NCI-H510A (cell line): ENCODE measurements around the gene NRXN3.

Experiments used
- DNase-seq: peaks from one replicate; lab custom pipeline; 2025; lab: John Stamatoyannopoulos, UW

NRXN3 gene

DNA sequence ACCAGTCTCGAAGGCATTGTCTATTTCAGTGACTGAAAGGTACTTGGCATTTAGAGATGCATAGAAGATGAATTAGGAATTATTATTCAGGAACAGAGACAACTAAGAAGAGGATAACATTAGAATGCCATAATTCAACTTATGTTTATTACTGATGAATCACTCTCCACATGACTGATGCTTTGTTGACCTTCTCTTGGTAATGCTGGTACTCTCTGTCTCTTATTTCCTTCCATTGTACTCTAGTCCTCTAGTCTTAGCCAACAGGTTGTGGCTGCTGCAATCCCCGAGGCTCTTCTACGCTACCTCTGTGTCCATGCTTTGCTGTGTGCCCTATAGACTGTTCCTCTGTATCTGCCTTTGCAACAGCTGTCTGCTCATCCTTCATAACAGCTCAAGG, 652.9 kb downstream of the NRXN3 start:
- DNase-seq = no peak

DNA sequence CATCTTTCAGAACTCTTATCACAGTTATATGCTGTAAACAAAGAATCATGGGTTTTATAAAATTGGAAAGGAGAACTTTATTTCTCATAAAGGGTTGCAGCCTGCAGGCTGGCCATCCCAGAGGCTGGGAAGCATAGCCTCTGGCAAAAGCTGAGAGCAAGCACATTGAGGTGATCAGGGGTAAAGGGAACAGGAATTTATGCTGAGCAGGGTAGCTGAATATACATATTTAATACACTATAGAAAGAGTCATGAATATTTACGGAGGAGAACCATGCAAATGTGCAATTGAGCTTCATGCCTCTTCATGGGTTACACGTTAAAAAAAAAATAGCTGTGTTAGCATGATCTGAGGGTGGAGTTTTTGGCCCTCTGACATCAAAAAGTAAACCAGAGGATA, 653.3 kb downstream of the NRXN3 start:
- no peak for DNase-seq

DNA sequence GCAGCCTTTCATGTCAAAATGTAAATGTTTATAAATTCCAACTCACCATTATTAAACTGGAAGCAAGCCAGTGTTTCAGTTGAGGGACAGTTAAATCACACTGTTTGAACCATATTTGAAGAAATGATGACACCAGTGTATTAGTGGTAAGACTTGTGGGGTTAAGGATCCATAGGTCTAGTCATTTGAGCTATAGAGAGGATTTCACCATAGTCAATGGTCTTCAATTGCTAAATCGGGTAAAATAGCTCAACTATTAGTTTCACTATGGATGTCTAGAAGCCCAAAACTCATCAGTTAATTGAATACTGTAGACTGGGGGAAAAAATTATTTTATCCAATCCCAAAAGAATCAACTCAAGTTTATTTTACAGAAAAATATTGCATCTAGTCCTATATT, 659.1 kb downstream of the NRXN3 start:
- DNase-seq = no peak

DNA sequence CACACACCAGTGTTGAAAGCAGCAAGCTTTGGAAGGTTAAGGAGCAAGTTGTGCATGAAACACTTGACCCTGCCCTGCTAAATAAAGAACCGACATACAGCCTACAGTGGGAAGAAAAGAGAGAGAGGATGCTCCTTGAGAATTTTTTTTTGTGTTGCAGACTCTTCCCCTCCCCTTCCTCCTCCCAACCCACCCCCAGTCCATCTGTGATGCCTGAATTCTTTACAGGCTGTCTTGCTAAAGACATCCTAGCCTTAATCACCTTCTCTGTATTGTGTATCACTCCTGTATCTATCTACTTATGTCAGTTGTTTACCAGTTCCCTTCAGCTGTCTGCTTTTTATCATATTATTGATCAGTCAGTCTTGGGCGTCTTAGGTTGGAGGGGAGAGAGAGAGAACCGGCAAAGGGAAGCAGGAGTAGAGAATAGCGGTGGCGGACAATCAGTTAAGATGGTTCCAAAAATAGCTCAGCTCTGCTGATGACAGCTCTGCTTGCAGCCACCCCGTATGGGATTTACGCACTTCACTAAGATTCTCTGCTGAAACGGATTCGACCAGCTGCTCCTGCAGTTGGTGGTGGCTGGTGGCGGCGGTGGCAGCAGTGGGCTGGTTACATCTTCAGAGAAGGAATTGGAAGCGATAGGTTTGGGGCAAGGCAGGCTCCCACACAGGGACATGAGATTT, 664.7 kb downstream of the NRXN3 start:
- DNase-seq = no peak

DNA sequence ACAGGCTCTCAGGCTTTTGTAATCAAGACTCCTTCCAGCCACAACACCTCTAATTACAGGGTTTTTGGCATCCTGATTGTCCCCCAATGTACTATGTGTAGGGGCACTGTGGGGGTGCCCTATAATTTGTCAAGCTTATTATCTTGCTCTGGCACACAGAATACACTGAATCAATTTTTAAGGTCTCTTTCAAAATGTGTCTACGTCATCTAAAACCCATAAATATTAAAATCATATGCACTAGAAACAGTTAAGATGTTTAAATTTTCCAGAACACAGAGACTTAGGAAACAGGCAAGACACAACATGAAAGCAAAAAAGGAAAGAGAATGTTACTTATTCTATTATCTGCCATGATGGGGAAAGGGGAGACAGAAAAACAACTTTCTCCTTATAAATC, 665.7 kb downstream of the NRXN3 start:
- DNase-seq = no peak

DNA sequence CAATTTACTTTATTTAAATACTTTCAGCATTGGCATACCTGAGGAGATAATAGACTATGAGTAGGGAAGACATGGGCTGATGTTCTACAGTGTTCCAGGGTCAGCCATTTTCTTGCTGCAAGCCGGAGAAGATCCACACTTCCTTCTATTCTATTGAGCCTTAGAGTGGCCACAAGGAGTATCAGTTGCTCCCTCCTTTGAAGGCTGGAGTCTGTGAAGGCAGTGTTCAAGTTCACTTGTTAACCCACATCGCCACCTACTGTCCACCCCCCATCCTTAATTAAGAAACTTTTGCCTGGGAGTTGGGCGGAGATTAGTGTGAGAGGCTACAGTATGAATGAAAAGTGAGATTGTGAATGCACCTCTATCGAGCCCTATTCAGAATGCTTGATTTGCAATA, 666.6 kb downstream of the NRXN3 start:
- DNase-seq = peak; percentile 46

DNA sequence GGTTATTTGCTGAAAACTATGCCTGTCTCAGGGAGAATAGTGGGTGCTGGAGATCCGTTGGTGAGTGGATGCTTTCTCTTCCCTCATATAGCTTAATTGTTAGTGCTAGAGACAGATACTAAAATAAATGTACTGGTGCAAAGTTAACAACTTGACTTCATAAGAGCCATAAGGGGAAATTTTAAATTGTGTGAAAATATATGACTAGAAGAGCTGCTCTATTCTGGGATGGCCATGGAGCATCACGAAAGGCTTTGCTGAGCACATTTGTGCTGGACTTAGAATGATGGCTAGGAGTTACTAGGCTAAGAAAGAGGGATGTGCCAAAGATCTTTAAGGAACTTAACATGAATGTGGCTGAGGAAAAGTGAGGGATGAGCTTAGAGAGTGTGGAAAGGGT, 668.8 kb downstream of the NRXN3 start:
- no peak for DNase-seq

DNA sequence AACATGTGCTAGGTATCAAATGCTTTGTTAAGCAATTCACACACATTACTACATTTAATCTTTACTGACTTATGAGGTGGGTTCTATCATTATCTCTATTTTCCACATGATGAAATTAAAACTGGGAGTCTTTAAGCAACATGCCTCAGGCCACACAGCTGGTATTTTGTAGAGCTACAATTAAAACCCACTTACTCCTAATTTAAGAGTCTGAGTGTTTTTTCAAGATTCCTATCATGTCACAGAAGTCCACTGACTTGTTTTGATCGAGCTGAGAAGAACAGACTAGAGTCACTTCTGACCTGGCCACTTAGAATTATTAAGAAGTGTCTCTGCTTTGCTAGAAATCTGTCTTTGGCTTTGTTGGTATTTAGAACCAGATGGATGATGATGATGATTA, 670.7 kb downstream of the NRXN3 start:
- DNase-seq = no peak

DNA sequence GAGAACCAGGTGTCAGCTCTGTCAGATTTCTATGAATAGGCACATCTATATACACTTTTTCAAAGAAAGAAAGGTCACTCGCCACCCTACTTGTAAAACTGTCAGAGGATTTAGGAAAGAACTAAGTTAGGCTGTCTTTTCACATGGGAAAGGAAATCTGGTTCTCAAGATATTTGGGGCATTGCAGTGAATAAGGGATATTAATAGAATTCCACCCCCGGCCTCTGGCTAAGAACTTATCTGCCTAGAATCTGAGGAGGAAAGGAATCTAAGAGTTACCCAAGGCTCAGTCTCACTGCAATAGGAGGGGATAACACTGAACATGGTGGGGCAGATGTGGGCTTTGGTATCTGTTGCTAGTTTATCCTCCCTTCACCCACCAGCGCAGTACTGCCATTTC, 677.6 kb downstream of the NRXN3 start:
- no peak for DNase-seq

DNA sequence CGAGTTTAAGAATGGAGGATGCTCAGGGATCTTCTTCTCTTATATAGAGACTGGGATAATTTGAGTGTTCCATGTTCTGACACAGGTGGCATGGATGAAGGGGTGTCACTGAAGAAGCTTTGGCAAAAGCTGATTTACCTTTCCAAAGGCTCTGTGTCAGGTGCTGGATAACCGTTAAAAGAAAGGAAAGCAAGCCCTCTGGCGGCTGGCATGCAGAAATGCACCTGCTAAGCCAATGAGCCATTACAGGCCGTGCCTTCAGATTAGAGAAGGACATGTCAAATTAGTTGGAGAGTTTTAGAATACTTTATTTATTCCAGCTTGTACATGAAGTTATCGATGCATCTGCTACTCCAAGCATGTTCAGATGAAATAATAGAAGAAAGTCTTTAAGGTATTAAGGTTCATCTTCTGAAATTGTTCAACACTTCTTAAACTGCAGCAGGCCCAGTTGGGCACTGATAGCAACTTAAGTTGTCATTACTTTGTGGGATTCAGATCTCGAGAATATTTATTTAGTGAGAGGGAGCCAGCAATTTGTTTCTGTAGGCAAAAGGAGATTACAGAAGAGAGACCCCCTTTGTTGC, 678.2 kb downstream of the NRXN3 start:
- DNase-seq = no peak

DNA sequence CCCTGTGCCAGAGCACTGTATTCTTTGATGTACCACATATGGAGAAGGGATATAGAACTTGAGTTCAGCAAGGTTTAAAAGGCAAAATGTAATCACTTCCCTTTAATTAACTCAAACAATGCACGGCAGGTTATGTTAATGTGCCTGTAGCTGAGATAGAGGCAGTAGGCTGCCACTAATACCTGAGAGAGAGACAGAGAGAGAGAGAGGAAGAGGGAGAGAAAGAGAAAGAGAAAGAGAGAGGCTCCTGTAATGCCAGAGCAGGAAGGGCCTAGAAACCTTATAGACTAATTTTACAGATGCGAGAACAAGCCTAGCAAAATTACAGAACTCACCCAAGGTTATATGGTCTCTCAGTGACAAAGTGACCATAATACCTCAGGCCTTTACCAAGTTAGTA, 679.8 kb downstream of the NRXN3 start:
- DNase-seq = no peak

DNA sequence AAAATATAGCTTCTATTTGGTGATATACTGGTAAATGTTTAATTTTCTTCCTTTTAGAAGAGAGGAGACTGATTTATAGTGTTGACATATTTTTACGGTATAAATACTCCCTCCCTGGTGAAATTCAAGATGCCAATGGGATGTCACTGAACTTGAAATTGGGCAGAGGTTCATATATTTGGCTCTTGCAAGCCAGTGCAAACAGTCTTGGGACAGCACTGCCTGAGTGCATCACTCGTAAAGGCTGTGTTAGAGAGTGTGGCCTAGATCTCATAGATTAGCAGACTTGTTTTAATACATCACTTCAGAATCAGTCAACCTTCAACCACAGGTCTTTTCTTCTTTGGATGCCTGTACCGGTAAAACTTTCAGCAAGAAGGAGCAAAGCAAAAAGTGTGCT, 681.0 kb downstream of the NRXN3 start:
- DNase-seq = no peak

DNA sequence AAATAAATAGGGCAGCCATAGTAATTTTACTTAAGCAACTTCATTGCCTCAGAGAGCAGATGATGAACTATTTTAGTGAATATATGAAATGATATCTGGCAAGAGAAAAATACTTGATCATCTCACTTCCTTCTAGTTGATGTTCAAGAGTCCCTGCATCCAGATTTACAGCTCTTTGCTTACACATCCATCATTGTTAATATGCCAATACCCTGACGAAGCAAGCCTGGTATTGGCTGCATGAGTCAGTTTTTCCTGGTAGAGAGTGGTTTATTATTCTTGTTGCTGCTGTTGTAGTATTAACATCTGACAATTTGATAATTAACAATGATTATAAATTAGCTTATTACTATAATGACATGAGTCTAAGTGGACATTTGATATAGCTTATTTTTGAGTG, 681.9 kb downstream of the NRXN3 start:
- no peak for DNase-seq

DNA sequence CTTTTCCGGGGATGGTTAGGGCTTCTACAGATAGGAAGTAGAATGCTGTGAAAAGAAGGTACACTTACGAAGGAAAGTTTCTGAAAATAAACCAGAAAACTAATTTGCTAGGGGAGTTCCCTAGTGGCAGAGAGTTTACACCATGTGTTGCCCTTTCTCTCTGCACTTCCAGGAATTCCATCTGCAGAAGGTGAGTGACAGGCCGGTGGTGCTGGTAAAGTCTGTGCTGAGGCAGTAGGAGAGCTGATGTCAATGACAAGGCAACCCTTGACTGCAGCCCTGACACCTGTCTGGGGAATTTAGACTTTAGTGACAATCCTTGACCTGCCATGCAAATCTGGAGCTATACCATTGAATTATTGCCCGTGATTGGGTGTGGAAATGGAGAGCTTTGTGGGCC, 687.8 kb downstream of the NRXN3 start:
- no peak for DNase-seq

DNA sequence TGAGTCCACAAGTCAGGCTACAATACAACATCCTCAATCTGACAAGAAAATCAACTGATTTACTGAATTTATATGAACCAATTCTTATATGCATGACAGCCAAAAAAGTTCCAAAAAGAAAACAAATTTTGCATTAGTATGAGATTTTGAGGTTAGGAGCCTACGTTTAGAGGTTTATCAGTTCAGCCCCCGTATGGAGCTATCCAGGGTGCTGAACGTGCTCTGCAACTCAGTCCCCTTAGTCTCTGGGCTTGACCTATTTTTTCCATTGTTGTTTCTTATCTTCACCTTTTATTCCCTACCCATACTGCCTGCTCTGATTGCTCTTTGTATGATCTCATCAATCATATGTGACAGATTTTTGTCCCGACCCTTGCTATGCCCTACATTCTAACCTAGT, 693.0 kb downstream of the NRXN3 start:
- DNase-seq = no peak

DNA sequence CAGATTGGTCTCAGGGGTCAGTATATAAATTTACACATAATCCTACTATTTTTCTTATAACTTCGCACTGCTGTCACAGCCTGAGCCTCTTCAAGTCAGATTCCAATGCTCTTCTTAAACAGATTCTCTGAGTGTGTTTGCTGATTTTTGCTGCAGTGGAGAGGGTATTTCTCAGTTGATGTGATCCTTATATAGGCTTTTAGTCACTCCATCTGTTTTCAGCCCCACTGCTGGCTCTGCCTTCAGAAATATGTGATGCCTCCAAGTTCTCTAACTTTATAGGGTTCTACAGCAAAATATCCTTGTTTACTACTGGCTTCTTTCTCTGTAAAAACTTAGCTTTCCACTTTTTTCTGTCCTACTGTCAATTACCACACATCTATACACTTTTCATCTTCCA, 702.7 kb downstream of the NRXN3 start:
- DNase-seq = no peak

DNA sequence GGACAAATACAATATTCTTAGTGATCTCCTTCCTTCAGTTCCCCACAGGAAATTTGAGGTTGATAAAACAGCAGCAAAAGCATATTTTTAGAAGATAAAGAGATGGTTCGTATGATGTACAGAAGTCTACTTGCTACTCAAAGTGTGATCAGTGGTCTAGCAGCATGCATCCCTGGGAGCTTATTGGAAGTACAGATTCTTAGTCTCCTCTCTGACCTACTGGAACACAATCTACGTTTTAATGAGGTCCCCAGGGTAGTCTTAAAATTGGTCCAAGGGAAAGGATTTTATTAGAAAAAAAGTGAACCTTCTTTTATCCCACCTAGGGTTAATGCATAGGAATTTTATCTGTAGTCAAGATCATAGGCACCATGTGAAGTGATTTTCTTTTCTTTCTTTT, 703.4 kb downstream of the NRXN3 start:
- DNase-seq = no peak

DNA sequence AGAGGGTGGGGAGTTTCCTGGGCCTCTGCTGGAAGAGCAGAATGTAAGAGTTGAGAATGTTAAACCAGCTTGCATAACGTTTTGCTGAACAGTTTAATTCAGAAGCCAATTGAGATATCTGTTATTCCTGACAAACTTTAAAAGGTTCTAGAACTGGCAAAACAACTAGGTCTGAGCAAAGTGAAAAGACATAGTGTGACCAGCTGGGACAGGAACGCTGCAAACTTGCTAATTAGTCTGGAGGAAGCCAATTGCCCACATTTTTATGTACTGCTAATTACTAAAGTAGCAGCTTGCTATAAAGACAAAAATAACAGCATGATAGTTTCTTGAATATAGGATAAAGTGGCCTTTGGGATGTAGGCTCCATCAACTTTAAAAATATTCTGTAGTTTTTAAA, 704.9 kb downstream of the NRXN3 start:
- DNase-seq = no peak

DNA sequence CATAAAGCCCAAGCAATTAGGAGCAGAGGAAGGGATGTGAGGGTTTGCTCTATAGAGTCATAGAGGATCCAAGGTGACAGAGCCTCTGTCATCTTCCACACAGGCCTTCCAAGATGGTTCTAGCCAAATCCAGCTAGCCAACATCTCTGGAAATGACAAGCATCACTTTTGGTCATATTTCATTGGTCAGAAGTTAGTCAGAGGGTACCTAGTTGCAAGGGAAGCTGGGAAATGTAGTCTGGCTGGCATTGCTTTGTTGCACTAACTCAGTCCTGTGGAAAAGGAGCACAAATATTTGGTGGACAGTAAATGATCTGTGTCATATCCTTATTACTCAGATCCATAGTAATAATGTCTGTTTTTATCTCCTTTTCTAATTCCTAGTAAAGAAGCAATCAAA, 715.7 kb downstream of the NRXN3 start:
- no peak for DNase-seq

DNA sequence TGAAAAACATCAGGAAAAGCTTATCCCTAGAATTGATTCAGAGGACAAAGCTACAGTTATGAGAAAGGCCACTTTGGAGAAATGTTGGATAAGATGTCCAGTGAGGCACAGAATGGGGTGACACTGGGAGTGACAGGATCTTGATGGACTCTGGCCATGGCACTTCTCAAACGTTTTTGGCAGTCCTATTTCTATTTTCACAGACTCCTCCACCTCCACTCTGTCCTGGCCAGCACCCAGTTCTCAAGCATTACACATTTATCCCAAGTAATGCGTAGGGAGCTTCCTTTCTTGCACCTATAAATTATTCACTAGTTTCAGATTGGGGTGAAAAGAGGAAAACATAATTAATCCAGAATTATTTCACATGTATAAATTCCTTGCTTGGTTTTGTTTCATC, 727.3 kb downstream of the NRXN3 start:
- DNase-seq = no peak

DNA sequence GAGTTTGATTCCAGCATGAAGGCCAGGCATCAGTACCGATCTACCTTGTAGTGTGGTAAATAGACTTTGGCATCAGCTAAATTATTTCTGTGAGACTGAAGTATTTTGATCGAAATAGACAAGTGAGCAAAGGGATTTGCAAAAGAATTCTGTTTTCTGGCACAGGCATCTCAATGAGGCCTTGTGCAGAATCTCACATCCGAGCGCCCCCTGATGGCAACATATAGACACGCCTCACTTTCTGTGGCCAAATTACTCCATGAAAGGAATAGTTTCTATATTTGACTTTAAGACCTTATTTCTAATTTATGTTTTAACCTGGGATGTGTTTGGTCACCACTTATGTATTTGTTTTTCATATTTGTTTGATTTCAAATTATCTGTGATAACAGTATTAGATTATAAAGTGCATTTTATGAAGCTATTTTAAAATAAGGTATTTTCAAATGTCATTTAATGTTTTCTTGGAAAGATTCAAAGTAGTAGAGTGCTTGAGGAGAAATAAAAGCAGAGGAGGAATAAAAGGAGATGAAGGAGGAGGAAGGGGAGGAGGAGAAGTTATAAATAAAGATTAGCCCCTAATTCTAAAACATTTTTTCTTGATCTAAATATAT, 731.9 kb downstream of the NRXN3 start:
- DNase-seq = no peak

DNA sequence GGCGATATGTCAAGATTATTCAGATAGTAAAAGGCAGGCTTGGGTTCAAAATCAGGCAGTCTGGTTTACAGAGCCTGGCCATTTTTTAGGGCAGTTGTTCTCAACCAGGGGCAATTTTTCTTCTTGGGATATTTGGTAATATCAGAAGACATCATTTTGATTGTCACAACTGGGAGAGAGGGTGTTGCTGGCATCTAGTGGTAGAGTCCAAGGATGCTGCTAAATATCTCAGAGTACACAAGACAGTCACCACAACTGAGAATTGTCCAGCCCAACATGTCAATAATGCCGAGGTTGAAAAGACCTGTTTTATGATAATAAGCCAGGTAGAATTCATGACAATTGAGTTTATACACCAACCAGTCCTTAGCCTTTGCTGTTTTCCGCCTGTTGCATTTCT, 733.9 kb downstream of the NRXN3 start:
- DNase-seq = no peak

DNA sequence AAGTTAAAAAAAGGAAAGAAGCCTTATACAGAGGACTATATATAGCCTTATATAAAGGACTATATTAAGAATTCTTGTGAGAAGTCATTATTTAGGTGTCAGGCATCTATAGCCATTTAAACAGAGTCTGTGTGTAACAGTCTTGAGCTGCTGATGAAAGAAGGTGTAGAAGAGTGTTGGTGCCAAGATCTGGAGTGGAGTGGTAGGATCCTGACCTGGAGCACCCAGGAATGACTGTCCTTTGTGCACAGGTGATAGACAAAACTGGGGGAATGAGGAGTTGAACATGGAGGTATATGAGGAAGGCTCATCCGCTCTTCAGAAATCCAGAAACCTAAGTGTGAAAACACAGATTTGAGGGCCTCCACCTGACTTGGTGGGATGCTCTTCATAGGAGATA, 747.3 kb downstream of the NRXN3 start:
- DNase-seq = no peak

DNA sequence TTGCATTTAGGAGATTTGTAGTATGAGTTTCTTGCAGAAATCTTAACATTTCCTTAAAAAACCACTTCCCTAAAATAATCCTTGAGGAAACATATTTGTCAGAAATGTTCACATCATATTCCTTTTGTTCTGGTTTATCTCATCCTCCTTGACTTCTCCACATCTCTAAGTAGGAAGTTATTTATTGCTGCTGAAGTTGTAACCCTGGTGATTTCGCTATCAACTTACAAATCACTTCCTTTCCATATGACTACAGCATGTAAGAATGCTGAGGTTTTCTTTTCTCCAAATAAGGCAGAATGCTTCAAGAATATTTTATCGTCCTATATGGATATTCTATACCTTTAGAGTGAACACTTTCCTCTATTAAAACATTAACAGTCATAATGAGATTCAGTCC, 751.7 kb downstream of the NRXN3 start:
- DNase-seq = no peak
